ENCODE data around the gene UTF1.

GRCh38 chr10:133217800-133218589 is 12.0 kb upstream of the UTF1 start:
- TF ChIP-seq GATA2 (IDR thresholded peaks at IDR 0.05; ENCODE audit: low read depth, low read length): no peak
- TF ChIP-seq GATA3 (IDR thresholded peaks at IDR 0.05; ENCODE audit: low read depth, low read length): no peak

Data from SH-SY5Y (cell line).